ENCODE measurements around the gene CPXM2.

CPXM2 gene

GRCh38 chr10:123891144-123892071, at the start of gene CPXM2:
Gene CPXM2, minus strand, starts transcription at chr10:123891807. Its CDS starts 148 bp downstream, at chr10:123891659.
- DNase-seq: no peak

GRCh38 chr10:123939591-123939990, 48.0 kb upstream of the CPXM2 start:
- DNase-seq: no peak

- DNase-seq: no peak
Measured at GRCh38 chr10:123938890-123939289, 47.3 kb upstream of the CPXM2 start.

GRCh38 chr10:123936426-123936825, 44.8 kb upstream of the CPXM2 start:
- no peak for DNase-seq

GRCh38 chr10:123935680-123936079, 44.1 kb upstream of the CPXM2 start:
- no peak for DNase-seq

GRCh38 chr10:123934846-123935245, 43.2 kb upstream of the CPXM2 start:
- no peak for DNase-seq

- no peak for DNase-seq
Measured at GRCh38 chr10:123930340-123931001, 38.9 kb upstream of the CPXM2 start.

GRCh38 chr10:123929791-123930190, 38.2 kb upstream of the CPXM2 start:
- no peak for DNase-seq

GRCh38 chr10:123928427-123928826, 36.8 kb upstream of the CPXM2 start:
- no peak for DNase-seq

GRCh38 chr10:123926401-123927264, 35.0 kb upstream of the CPXM2 start:
- no peak for DNase-seq

GRCh38 chr10:123922126-123922525, 30.5 kb upstream of the CPXM2 start:
- DNase-seq: no peak

GRCh38 chr10:123916775-123917174, 25.2 kb upstream of the CPXM2 start:
- no peak for DNase-seq

GRCh38 chr10:123913688-123914268, 22.2 kb upstream of the CPXM2 start:
- DNase-seq: no peak

GRCh38 chr10:123912871-123913270, 21.3 kb upstream of the CPXM2 start:
- DNase-seq: no peak

- DNase-seq: no peak
Measured at GRCh38 chr10:123912466-123912865, 20.9 kb upstream of the CPXM2 start.

GRCh38 chr10:123911866-123912265, 20.3 kb upstream of the CPXM2 start:
- no peak for DNase-seq

- no peak for DNase-seq
Measured at GRCh38 chr10:123909866-123910265, 18.3 kb upstream of the CPXM2 start.

- no peak for DNase-seq
Measured at GRCh38 chr10:123909426-123909825, 17.8 kb upstream of the CPXM2 start.

- DNase-seq: no peak
Measured at GRCh38 chr10:123908379-123908778, 16.8 kb upstream of the CPXM2 start.

GRCh38 chr10:123906884-123907652, 15.5 kb upstream of the CPXM2 start:
- DNase-seq: no peak

GRCh38 chr10:123906296-123906695, 14.7 kb upstream of the CPXM2 start:
- DNase-seq: no peak

- no peak for DNase-seq
Measured at GRCh38 chr10:123904834-123905409, 13.3 kb upstream of the CPXM2 start.
